ENCODE data around the gene SCAPER.
"Not testable (repeated sequence)": the region's sequence is repeated elsewhere in the genome, so short reads cannot be mapped to it uniquely, and the experiment has no call there.

SCAPER gene

DNA sequence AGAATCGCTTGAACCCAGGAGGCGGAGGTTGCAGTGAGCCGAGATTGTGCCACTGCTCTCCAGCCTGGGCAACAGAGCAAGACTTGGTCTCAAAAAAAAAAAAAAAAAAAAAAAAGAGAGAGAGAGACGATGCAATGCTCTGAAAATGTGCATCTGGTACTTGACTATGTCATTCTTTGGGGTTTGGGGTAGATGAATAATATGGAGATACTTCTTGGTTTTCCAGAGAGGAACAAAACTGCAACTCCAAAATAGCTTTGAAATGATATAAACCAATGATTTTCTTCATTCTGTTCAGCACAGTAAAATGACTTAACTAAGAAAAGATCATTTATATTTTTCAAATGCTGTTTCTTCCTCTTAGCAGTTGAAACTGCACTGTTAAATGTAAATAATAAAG is 409.7 kb downstream of the SCAPER start:
- no peak for DNase-seq (ENCODE audit: low read depth)

DNA sequence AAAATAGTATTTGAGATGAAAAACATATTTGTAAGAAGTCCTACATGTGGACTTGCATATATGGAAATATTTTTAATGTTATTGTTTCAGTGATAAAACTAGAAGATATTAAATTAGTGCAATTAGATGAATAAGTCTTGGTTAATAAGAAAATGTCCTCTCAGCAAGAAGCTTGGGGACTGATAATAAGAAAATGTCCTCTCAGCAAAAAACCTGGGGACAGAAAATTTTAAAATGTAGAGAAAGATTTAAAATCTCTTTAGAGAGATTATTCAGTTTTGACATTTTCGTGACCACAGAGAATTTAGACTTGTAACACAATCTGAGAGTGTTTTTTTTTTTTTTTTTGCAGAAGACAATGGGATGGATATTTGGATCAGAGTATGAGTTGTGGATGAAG is 412.6 kb downstream of the SCAPER start:
- DNase-seq (ENCODE audit: low read depth): no peak

DNA sequence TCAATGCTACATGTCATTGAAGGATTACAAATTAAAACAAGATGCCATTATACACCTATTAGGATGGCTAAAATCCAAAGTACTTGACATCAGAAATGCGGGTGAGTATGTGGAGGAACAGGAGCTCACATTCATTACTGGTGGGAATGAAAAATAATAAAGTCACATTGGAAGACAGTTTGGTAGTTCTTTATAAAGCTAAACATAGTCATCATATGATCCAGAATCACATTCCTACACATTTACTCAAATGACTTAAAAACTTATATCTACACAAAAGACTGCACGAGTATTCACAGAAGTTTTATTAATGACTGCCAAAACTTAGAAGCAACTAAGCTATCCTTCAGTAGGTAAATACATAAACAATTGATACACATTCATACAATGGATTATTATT is 421.4 kb downstream of the SCAPER start:
- no peak for DNase-seq (ENCODE audit: low read depth)

DNA sequence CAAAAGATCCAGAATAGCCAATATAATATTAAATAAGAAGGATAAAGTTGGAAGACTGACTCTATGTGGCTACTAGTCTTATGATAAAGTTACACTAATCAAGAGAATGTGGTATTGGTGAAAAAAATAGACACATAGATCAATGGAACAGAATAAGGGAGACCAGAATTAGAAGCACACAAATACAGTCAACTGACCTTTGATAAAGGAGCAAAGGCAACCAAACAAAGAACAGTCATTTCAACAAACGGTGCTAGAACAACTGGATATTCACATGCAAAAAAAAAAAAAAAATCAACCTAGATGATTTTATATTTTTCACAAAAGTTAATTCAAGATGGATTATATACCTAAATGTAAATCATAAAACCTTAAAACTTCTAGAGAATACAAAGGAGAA is 422.1 kb downstream of the SCAPER start:
- DNase-seq (ENCODE audit: low read depth): no peak

DNA sequence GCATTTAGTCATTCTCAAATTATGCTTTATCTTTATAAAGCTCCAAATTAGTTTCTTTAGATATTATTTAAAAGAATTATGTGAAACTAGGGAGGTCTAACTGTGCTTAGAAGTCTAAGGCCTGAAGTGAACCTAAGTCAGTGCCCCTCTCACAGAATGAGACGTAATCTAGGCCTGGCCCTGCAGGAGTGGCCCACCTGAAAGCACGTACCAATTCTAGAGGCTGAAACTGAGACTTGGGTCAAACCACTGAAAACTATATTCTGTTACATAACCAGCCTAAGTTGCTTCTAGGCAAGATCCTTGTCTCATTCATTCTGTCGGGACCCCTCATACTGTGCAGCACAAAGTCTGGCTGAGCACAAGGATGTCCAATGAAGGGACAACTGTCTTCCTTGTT is 424.9 kb downstream of the SCAPER start:
- no peak for DNase-seq (ENCODE audit: low read depth)

DNA sequence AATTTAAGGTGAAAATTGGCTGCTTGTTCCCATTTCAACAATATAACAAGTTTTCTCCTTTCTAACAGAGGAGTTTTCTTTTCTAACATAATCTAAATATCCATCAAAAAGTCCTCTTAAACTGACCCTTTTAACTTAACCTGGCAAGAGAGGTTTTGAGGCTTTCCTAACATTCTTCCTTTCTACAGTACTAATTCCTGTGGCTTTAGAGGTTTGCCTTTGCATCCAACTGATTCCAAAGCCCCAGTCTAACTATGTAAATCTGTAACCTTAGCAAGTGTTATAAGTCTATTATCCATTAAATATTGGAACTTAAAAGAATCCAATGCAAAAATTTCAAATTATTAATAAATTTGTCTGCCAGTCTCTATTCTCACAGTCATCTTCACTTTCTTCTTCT is 434.4 kb downstream of the SCAPER start:
- peak; percentile 56 for DNase-seq (ENCODE audit: low read depth)

DNA sequence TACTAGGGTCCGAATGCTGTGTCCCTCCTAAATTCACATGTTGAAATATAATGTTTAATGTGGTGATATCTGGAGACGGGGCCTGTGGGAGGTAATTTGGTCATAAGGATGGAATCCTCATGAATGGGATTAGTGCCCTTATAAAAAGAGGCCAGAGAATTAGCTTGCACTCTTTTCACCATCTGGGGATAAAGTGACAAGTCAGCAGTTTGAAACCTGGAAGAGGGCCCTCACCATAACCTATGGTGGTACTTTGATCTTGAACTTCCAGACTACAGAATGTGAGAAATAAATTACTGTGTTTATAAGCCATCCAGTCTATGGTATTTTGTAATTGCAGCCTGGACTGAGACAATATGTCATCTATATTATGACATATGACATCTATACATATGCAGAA is 436.4 kb downstream of the SCAPER start:
- no peak for DNase-seq (ENCODE audit: low read depth)

DNA sequence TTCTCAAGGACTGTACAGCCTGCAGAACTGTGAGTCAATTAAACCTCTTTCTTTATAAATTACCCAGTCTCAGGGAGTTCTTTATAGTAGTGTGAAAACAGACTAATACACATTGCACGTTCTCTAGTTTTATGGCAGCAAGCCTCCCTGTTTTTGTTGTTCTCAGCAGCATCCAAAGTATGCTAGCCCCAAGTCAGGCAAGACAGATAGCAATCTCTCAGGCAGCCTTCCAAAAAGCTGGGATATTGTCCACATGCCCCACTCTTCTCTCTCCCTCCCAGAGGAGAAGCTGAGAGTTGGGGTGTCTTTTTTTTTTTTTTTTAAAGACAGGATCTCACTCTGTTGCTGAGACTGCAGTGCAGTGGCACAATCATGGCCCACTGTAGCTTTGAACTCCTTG is 438.0 kb downstream of the SCAPER start:
- no peak for DNase-seq (ENCODE audit: low read depth)

DNA sequence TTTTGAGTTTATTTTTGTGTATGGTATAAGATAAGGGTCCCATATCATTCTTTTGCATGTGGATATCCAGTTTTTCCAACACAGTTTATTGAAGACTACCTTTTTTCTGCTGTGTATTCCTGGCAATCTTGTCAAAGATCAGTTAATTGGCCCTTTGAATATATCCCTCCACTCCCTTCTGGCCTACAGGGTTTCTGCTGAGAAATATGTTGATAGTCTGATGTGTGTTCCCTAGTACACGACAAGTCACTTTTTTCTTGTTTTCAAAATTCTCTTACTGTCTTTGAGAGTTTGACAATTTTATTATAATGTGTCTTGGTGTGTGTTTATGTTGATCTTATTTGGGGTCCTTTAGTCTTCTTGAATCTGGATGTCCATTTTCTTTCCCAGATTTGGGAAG is 439.4 kb downstream of the SCAPER start:
- no peak for DNase-seq (ENCODE audit: low read depth)

DNA sequence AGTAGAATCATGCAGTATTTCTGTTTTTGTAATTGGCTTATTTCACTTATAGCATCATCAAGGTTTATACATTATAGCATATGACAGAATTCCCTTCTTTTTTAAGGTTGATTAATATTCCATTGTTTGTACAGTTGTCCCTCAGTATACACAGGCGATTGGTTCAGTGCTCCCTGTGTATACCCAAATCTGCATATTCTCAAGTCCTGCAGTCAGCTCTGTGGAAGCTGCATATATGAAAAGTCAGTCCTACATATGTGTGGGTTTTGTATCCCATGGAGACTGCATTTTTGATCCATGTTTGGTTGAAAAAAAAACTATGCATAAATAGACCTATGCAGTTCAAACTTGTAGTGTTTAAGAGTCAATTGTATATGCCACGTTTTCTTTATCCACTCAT is 440.9 kb downstream of the SCAPER start:
- no peak for DNase-seq (ENCODE audit: low read depth)

DNA sequence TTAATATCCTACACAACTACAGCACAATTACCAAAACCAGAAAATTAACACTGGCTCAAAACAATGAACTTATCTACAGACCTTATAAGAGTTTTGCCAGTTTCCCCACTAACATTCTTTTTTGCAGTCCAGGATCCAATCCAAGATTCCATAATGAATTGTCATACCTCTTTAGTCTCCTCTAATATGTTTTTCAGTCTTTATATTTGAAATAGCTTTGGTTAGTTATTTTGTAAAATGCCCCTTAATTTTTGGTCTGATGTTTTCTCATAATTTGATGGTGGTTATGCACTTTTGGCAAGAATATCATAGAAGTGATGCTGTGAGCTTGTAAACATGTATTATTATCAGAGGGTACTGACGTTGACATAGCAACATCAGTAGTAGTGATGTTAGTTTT is 444.3 kb downstream of the SCAPER start:
- DNase-seq (ENCODE audit: low read depth): peak; percentile 19

DNA sequence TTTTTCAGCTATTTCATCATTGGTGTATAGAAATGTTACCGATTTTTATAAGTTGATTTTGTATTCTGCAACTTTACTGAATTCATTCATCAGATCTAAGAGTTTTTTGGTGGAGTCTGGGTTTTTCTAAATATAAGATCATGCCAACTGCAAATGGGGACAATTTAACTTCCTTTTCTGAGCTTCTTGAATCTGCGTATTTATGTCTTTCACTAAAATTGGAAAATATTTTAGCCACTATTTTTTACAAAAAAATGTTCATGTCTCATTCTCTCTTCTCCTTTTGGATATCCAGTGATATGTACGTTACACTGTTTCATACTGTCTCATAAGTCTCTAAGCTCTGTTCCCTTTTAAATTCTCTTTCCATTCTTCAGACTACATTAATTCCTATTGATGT is 444.8 kb downstream of the SCAPER start:
- DNase-seq (ENCODE audit: low read depth): no peak

DNA sequence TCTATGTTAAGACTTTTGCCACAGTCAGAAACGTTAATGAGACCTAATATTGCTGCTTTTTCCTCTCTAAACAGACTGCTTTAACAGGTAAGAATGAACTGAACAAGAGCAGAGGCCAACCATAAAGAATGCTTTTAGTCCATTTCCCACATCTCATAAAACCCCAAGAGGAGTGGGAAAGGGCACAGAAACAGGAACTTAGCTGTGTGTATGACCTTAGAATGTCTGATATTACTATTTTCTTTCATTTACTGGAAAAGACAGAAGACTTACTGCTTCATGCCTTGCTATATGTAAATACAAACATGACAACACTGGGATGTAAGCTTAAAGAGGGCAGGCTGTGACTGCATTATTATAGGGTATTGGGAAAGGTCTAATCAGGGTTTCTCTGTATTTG is 453.6 kb downstream of the SCAPER start:
- DNase-seq (ENCODE audit: low read depth): no peak

DNA sequence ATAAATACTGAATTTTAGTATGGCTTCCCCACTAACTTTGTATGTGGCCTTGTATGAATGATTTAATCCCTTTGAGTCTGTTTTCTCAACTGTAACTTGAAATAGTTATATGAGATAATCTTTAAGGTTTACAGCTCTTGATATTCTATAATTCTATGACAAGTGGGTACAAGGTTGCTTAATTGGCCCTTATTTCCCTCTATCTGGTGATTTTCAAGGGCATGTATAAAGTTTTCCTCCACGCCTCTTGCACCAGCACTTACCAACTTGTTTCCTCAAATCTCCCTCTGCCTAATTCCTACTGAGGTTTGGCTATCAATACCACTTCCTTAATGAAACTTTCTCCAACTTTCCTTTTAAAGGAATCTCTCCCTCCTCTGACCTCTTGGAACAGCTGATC is 455.7 kb downstream of the SCAPER start:
- no peak for DNase-seq (ENCODE audit: low read depth)

DNA sequence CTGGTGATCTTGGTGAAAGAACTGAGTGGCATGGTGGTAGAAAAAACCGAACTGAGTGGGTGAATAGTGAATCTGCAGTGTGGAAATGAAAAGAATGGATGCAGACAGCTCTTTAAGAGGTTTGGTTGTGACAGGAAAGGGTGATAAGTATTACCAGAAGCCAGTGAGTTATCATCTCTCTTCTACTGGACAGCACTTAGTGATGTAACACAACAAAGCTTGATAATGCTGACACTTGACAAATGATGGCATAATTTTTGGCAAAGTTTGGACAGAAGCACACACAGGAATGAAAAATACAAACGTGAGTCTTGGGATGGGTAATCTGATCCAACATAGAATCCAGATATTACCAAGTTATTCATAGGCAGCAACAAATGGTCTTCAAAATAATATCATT is 456.4 kb downstream of the SCAPER start:
- DNase-seq (ENCODE audit: low read depth): peak; percentile 22

DNA sequence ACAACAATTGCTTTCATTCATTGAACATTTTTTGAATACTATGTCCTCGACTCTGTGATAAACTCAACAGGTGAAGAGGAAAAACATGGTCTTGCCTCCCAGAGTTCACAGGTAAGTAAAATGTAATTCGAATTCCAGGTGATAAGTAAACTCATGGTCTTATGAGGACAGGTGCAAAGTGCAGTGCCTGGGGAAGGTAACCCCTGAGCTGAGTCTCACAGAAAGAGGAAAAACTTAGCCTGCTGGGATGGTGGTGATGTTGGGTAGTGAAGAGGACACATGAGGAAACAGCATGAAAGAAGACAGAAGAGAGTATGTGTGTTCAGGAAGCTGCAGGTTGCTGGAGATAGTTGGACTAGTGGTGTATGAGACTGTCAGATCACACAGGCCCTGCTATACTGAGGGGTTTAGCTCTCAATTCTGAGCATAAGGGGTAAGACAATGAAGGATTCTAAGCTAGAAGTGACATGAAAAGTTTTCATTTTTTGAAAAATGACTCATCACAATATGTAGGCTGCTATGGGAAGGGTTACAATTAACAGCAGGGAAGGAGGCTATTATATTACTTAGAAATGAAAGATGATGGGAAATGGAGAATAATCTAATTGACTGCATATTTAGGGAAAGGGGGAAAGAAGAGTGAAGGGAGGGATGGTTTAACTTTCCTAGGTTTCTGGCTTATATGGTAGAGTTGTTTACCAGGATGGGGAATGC is 457.3 kb downstream of the SCAPER start:
- DNase-seq (ENCODE audit: low read depth): no peak

DNA sequence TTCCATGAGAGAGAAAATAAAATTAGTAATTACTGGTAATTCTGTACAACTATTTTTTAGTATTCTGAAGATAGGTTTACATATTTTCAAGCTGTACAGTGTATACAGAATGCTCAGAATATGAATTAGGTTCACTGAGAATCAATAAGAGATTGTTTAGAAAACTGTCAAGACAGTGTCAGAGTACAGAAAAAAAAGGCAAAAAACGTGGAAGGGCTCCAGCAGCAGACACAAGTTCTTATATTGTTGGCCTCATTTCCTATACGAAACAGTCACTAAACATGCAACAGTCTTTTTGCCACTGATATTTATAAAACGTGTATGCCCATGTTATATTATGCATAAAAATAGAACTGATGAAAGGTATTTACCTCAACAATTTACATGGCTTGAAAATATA is 464.7 kb downstream of the SCAPER start:
- no peak for DNase-seq (ENCODE audit: low read depth)

DNA sequence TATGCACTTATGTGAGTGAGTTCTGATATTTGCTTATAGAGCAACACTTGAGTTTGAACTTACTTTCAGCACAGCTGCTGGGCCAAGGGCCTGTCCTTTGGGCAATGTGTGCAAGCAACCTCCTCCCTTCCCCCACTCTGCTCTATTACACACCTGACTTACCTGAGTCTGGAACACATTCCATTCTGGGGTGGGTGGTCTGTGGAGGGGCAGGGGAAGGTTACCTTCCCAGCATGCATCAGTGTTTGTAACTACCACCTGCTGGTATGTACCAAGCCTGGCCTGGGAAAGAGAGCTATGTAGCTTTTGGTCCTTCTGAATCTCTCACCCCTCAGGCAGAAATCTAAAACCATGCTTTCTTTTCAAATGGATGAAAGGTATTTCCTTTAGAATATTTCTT is 465.6 kb downstream of the SCAPER start:
- no peak for DNase-seq (ENCODE audit: low read depth)

DNA sequence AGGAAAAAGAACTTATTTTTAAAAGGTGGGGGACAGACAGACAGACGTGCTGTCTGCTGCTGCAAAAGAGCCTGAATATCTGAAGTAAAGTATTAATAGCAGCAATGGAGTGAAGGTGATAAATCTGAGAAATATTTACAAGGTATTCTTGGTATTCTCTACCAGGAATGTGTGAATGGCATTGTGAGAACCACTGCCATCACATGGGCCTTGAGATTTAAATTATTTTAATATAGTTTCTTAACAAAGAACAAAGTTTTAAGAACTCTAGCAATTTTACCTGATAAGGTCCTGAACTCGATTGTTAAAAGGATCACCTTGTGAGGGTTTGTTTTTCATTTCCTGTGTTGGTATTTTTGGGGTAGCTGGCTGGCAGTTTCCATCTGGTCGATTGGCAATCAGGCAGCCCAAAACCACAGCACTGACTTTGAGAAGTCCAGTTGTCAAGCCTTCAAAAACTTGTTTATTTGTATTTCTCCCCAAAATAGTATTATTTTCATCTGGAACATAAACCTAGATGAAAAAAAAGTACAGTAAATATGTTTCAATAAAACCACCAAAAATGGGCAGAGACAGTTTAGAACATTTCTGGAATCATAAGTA is 471.2 kb downstream of the SCAPER start:
- peak; percentile 16 for DNase-seq (ENCODE audit: low read depth)

DNA sequence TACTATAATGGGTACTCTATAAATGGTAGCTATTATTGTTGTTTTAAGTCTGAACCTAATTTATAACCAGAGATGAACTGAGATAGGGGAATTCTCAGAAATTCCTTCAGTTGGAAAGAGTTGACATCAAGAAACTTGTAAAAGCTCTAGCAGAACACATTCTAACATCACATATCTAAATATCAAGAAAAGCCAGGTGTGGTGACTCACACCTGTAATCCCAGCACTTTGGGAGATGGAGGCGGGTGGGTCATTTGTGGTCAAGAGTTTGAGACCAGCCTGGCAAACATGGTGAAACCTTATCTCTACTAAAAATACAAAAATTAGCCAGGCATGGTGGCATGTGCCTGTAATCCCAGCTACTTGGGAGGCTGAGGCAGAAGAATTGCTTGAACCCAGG is 472.1 kb downstream of the SCAPER start:
- DNase-seq (ENCODE audit: low read depth): not testable (repeated sequence)

DNA sequence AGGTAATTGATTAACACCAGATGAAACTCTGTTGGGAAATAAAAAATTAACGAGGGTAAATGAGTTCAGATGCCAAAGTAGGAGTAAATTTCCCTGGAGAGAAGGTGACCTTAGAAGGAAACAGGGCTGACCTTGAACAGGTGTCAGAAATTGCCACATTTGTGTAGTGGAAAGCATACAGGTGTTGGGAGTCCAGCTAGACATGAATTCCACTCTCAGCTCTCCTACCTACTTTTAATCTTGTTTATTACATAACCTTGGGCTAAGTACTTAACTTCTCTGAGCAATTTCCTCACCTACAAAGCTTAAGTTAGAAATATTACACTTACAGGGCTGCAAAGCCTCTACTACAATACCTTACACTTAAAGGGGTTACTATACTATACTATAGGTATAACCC is 472.5 kb downstream of the SCAPER start:
- DNase-seq (ENCODE audit: low read depth): no peak

DNA sequence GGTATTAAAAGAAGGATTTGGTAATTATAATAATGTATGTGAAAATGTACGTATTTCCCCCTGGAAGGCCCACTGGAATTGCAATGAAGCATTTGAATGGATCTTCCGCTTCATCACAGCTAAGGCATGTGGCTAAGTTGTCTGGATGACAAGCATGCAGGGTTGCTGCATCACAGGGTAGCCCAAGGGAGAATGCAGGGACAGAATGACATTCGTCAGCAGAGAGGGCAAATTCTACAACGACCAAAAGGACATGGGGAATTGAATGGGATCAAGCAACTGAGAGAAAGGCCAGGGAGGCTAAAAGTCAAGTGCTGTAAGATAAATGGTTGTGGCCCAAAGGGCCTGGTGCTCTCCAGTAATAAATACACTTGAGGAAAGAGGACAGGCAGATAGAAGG is 473.2 kb downstream of the SCAPER start:
- no peak for DNase-seq (ENCODE audit: low read depth)

DNA sequence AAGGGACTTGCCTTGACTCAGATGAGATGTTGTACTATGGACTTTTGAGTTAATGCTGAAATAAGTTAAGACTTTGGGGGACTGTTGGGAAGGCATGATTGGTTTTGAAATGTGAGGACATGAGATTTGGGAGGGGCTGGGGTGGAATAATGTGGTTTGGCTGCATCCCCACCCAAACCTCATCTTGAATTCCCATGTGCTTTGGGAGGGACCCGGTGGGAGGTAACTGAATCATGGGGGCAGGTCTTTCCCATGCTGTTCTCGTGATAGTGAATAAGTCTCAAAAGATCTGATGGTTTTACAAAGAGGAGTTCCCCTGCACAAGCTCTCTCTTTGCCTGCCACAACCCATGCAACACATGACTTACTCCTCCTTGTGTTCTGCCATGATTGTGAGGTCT is 474.4 kb downstream of the SCAPER start:
- DNase-seq (ENCODE audit: low read depth): not testable (repeated sequence)

DNA sequence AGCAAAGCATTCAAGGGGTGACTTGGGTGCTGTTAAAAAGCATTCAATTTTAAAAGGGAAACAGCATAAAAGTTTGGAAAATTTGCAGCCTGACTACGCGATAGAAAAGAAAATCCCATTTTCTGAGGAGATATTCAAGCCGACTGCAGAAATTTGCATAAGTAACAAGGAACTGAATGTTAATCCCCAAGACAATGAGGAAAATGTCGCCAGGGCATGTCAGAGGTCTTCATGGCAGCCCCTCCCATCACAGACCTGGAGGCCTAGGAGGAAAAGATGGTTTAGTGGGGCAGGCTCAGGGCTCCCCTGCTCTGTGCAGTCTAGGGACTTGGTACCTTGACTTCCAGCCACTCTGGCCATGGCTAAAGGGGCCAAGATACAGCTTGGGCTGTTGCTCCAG is 475.5 kb downstream of the SCAPER start:
- DNase-seq (ENCODE audit: low read depth): no peak

All from amniotic epithelial cell (primary cell).